Stimulated activated CD8-positive, alpha-beta memory T cell treated with anti-CD3 and anti-CD28 coated beads, Interleukin-12 subunit alpha, Interleukin-12 subunit beta, amount 100 ng/mL, for 4 hours (primary cell): ENCODE data around the gene MEF2A.
"Not testable (repeated sequence)": the region's sequence is repeated elsewhere in the genome, so short reads cannot be mapped to it uniquely, and the experiment has no call there.

Experiments used
- DNase-seq: peaks from one replicate; pipeline ENCODE4 v3.0.0-alpha.2; 2020; ENCODE audit warnings: low read depth

The MEF2A gene

DNA sequence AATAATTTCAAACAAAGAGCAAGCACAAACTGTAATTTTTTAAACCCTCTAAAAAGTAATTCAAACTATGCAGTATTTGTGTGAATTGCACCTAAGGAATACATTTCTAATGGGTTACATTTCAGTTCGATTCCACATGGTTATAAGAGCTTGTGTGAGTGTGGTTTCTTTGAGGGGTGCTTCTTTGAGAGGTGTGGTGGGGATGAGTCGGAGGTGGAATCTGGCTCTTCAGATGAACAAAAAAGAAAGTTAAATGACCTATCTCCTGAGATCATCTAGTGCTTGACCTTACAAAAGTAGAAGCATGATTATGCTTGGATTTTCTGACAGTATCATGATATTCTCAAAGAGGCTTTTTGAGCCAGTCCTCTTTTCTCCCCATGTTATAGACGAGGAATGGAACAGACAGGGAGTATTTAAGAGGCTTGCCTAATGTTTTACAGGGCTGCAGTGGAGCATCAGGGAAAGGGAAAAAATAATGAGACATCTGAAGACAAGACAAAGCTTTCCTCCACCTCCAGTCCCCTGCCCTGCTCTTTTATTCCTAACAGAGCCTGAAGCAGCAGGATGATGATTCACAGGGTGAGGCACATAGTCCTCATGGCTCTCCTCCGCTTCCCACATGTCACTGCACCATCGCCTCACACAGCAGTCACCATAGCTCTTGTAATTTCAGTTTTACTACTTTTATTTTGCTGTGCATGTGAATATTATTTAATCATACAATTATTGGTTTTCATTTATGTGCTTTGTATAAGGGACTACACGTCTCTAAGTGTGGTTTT is 85.4 kb downstream of the MEF2A start:
- no peak for DNase-seq

DNA sequence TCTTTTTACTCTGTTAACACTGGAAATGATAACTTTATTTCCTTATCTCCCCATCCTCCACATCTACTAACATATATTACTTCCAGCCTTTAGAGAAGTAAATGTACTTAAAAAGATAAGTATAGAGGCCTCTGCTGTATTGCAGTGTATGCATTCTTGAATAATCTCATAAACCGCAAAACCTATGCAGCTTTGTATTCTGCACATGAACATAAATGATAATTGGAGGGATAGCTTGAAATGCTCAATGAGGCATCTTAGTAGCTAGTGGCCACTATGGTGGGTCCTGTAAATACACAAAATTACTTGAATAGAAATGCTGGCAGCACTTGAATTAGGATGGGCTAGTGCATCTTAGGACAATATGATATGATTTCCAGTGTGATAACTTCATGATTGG is 90.4 kb downstream of the MEF2A start:
- no peak for DNase-seq

DNA sequence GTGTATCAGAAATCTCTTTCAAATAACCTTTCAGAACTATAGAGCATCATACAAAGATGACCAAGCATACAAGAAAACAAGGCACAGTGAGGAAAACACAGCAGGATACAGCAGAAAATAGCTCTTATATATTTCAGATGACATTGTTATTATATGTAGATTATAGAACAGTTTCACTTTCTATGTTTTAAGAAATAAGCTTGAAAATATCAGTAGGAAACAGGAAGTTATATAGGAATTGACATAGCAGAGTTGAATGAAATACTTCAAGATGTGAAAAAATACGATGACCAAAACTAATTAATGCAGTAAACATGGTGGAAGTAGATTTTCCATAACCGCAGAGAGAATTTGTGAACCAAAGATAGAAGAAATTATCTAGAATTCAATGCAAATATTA is 92.2 kb downstream of the MEF2A start:
- no peak for DNase-seq

DNA sequence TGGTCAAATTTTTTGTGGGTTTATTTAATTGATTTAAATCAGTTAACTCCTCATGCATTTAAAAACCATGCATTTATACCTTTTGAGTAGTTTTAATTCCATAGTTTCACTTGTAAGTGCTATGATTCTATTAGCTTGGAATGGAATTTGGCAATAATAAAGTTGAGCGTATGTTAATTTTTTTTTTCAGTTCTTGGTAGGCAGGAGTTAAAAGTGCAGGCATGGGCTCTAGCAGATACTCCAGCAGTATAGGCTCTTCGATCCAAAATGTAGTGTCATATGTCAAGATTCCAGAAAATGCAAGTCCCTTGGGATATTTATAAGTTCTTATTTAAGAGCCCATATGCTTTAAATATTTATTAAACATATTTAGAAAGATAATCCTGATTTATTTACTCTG is 97.1 kb downstream of the MEF2A start:
- no peak for DNase-seq

DNA sequence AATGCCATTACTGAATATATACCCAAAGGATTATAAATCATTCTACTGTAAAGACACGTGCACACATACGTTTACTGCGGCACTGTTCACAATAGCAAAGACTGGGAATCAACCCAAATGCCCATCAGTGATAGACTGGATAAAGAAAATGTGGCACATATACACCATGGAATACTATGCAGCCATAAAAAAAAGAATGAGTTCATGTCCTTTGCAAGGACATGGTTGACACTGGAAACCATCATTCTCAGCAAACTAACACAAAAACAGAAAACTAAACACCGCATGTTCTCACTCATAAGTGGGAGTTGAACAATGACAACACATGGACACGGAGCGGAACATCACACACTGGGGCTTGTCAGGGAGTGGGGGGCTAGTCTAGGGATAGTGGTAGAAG is 100.3 kb downstream of the MEF2A start:
- not testable (repeated sequence) for DNase-seq

DNA sequence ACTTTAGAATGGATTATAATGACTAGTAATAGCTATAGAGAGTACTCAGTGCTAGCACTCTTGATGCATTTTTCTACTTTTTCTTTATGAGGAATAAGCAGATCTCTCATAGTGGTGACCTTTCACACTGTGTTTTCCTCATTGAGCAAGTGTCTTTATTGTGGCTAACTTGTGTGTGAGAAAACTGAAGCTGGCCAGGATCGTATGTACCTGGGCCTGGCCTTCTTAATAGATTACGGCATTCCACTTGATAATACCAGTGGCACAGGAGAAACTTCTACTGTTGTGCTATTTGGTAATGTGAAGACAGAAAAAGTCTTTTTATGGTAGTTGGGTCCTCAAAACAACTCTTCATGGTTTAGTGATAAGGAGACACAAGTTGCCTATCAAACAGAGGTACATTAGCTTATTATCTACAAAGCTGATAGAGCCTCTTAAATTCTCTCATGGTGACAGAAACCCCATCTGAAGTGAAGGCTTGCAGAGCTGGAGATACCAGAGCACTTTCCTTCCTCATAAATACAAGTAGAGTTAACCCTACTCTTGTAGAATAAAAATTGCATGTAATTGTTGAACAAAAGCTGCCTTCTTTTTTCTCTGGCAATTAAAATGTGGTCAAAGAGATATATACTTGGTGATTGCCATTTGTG is 102.9 kb downstream of the MEF2A start:
- DNase-seq = no peak

DNA sequence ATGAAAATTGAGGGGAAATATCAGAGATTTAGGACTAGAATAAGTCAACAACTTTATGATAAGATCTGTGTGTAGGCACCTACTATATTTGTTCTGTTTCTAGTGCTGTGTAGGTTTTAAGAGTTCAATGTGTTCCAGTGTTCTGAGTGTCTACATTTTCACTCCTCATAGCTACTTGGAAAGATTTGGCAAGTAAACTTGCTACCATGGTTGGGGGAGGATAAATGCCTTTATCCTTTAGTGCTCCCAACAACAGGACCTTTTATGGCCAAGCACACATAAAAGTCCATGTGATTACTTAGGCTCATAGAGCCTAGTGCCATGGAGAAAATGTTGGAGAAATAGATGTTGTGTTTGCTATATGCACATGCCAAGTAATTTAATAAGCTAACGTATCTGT is 103.5 kb downstream of the MEF2A start:
- no peak for DNase-seq

DNA sequence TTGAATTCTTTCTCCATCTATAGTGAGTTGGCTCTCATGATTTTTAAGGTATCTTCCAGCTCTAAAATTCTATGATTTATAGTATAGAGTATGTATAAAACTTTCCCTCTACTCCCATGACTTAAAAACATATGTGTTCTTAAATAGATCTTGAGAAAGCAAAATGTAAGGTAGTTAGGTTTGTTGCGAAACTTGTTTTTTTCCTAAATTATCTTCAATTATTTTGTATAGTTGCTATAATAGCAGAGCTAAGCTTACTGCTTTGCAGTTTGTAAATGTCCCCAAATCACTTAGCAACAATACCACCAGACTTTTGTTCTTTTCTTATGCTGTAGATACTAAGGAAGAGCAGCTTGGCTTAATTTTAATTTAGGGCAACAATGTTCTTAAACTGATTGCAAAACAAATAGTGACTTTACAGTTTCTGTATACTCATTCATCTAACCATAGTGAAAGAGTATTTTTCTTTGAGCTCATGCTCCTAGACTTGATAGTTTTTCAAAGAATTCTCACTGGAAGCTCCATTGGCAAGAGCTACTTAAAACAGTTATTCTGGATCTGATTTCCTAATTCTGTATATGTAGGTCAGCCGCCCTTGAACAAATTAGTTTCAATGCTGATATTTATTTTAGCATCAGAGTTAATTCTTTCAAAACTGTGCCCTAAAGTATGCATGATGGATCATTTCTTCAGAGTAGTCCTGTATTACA is 106.3 kb downstream of the MEF2A start:
- DNase-seq = no peak

DNA sequence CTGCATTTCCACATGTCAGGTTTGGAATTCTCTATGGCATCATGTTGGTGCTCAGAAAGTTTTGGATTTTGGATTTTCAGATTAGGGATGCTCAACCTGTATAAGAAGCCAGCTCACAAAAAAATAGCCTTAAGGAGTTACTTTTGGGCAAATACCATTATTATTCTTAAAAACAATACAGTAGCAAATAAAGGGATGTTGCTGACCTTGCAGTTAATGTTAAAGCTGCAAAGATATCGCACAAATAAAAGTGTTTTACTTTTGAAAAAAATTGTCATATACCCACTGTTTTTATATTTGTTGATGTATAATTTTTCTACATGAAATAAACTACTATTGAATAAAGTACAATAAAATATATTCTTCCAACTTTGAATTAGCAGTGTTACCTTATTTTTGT is 107.3 kb downstream of the MEF2A start:
- DNase-seq = no peak

DNA sequence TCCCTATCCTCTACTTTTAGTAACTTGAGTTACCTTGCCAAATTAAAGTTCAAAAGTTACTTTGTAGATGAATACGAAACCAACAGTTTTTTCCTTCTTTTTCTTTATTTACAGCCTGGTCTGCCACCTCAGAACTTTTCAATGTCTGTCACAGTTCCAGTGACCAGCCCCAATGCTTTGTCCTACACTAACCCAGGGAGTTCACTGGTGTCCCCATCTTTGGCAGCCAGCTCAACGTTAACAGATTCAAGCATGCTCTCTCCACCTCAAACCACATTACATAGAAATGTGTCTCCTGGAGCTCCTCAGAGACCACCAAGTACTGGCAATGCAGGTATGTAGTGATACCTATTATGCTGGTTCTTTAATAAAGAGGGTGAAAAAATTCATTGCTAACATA is 108.5 kb downstream of the MEF2A start:
- DNase-seq = no peak

DNA sequence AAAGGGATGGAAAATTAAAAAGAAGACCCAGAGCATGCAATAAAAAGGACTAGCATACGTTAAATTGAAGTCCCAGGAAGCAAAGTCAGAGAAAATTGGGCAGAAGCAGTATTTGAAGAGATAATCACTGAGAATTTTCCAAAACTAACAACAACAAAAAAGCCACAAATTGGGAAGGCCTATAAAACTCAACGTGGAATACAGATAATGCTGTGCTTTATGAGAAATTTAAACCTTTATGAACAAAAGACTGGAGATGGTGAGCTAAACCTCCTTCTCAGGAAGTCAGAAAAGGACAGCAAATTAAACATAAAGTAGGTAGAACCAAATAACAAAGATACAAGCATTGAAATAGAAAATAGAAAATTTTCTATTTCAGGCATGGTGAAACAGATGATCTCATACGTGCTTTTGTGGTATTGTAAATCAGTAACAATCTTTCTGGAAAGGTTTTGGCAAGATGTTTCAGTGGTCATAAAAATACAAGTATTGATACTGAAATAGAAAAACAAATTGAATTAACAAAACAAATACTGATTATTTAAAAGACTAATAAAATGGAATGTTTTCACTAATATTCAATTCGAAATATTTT is 111.9 kb downstream of the MEF2A start:
- no peak for DNase-seq

DNA sequence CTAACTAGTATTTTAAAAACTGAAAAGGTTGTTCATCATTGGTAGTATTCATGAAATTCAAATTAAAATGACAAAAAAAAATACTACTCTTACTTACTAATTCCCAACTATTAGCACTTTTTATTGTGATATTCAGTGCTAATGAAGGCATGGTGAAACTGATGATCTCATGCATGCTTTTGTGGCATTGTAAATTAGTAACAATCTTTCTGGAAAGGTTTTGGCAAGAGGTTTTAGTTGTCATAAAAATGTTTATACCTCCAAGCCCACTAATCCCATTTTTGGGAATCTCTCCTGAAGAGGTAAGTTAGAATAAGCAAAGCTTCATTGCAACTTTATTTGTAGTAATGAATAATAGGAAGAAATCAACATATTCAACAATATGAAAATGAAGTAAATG is 114.5 kb downstream of the MEF2A start:
- no peak for DNase-seq

DNA sequence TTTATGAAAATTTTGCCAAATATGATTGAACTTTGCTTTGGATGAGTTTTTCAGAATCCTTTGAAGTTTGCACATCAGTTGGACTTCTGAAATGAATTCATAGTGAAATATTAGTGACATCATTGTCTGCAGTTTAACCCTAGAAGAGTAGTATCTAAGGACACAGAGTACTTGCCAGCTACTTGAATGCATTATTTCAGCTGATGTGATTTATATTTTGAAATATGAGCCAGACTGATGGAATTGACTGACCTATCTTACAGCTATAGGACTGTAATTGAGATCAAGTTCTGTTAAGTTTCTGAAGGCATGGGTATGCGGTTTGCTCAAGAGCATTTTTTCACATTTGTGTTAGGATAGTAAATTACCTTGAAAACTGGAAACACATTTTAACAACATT is 116.2 kb downstream of the MEF2A start:
- DNase-seq = no peak

DNA sequence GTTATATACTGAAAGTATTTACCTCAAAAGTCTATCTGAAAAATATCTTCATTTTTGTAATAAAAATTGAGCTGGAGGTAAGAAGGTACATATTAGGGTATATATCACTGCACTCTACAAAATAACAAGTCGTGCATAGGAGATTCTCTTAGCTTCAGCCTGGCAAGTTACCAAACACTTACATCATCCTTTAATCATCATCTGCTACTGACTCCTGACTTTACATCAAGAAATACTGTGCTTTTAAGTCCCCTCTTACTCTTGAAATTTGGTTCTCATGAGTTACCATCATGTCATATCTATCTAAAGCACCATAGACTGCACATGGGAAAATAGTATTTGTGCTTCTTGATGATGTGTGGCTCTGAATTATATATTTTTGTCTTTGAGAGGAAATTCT is 116.7 kb downstream of the MEF2A start:
- DNase-seq = no peak

DNA sequence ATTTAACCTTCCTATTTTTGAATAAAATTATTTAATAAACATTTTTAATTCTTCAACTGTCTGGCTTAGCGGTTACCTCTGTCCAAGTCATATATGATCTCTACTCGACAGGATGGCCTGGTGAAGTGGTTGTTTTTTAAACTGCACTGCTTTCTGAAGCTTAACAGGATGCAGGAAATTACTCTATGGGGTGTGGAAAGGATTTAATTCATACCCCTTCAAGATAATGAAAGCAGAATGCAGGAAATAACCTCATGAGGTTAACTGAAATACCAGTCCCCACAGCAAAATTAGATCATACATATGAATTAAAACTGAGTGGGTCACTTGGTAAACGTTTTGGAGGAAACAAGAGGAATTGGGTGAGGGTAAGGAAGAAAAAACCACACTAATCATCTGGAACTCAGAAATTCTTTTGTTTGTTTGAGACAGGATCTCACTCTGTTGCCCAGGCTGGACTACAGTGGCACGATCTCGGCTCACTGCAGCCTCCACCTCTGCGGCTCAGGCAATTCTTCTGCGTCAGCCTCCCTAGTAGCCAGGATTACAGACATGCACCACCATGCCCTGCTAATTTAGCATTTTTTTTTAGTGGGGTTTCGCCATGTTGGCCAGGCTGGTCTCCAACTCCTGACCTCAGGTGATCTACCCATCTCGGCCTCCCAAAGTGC is 117.4 kb downstream of the MEF2A start:
- no peak for DNase-seq

DNA sequence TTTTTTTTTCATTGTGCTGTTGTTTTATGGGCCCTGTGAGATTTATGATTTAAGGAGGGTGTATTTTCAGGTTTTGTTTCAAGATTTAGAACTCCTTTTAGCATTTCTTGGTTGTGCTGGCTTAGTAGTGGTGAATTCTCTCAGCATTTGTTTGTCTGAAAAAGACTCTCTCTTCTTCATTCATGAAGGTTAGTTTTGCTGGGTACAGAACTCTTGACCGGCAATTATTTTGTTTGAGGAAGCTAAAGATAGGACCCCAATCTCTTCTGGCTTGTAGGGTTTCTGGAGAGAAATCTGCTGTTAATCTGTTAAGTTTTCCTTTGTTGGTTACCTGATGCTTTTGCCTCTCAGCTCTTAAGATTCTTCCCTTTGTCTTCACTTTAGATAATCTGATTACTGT is 120.5 kb downstream of the MEF2A start:
- no peak for DNase-seq

DNA sequence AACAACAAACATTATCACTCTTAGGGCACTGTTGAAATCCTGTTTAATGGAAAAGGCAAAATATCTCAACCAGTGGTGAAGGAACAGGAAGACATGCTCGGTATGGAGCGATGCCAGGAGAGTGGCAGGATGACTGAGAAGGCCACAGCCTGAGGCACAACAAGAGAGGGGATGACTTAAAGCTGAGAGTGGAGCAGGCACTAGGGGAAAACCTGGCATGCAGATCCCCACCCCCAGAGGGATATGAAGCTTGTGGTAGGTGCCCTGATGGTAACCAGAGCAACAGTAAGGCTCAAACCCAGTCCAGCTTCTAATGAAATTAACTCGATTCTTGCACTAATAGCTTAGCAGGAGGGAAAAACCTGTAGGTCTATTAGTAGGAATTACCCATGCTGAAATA is 127.0 kb downstream of the MEF2A start:
- DNase-seq = no peak

DNA sequence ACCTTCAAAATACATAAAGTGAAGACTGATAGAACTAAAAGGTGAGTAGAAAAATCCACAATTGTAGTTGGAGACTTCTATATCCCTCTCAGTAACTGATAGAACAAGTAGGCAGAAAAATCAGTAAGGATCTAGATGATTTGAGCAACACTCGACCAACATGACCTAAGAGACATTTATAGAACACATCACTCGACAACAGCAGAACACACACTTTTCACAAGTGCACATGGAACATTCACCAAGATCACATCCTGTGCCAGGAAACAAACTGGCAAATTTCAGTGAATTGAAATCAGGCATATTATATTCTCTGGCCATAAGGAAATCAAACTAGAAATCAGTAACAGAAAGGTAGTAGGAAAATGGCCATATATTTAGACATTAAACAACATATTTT is 130.3 kb downstream of the MEF2A start:
- no peak for DNase-seq

DNA sequence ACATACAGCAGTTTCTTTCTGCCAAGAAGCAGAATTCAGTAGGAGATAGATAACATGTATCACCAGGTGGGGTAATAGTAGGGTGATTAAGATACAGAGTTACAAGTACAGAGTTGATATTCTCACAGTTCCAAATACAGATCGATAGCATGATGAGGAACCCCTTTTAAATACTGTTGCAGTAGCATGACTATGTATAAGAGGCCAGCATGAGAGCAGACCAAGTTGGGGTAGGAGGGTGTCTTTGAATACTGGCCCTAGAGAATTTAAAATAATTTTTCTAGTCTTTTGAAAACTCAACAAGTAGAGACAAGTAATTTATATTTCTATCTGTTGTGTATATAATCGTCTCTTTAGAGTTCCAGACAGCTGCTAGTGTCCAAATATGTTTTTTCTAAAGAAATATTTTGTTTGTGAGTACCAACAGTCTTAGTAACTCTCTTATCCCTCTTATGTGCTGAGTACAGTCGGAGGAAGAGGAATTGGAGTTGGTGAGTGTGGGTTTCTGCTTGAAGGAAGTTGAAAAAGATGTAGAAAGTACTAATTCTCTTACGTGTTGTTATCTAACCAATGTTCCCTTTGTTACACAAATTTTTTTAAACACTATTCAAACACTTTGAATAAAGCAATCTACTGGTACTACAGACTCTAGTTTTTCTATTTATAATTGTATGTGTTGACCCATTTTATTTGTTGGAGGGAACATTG is 137.3 kb downstream of the MEF2A start:
- DNase-seq = no peak

DNA sequence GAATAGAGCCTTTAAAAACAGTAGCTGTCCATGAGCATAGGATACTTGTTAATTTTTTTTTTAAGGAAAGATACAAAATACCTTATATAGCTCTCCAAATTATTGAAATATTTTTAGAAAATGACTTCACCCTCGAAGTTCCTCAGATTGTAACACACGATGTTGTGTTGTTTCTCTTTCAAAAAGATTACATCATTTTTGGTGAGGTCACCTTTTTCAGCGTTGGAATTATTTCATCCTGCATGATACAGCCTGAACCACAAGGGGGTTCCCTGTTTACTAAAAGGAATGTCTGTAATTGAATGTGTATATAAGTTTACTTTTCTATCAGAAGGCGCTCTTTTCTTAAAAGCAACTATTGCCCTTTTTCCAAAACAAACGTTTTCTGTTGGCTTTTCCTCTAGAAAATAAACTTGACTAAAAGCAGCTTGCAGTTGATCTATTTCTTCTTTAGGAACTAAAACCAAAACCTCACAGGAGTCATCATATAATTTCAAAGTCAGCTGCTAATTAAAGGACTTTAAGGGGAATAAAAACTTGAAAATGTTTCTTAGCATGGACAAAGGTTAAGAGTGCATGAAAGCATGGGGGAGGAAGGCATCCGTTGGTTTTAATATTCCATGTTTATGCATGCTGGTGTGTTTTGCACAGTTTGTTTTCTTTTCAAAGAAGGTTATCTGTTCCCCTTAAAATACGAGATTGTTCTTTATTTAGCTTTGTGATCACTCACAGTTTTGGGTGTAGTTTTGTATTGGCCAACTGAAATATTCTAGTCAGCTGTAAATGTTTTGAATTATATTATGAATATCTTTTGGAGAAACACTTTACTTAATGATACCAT is 138.0 kb downstream of the MEF2A start:
- DNase-seq = no peak

DNA sequence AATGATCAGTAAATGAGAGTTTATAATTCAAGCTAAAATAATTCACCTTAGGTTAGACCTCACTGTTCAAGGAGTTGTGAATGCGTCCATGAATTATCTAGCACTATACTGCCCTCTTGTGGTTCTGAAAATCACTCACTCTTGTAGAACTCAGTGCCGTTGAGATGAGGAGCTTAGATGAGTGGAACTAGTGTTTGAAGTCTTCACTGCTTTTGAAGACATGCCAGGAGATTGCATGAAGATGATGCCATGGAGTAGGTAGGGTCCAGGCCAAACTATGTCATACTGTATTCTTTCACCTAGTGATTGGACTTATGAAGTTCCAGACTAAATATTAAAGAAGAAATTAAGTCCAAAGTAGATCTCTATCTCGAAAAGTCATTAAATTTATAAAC is 138.7 kb downstream of the MEF2A start:
- DNase-seq = no peak
